K562 (cell line): ENCODE measurements around the gene BOC. TPM values are rescaled to one million over a fixed set of nuclear protein-coding genes. Genes with fewer than 3 reads are reported as not detected.

Experiments used
- ATAC-seq: fragments of 200-7000 bp; cut with Tn5 transposase; 3 replicates; pipeline ENCODE4 v1.9.1; 2020; ENCODE audit warnings: moderate library complexity
- BruUV-seq: library from RNA; stranded (reverse); fragments of 400-500 nt; replicated peaks from 2 replicates; lab custom pipeline; 2021; lab: Mats Ljungman, UMichigan
- CTCF ChIA-PET: fragments of 300-600 bp; formaldehyde crosslinking; extraction: SDS; loops from one replicate; lab custom pipeline; 2021; ENCODE audit warnings: low intra/inter-chr PET ratio; lab: Yijun Ruan, JAX
- POLR2A ChIA-PET: fragments of 300-600, 350-650 bp; sonication (Branson Sonifier 250); formaldehyde crosslinking; extraction: SDS; loops from one replicate; lab custom pipeline; 2021; ENCODE audit warnings: antibody characterized with exemption, inconsistent platforms; lab: Yijun Ruan, JAX
- DNase-seq, 4 experiments: peaks; one replicate each; pipeline versions ENCODE4 v3.0.0 to v3.0.0-alpha.2; 2011 to 2018; ENCODE audit warnings: low spot score in 3 of 4, mixed read lengths in 3 of 4; ENCODE audit errors: extremely low read depth in 1 of 4
- FAIRE-seq: peaks from 2 replicates; lab custom pipeline; 2011; peaks lifted over from hg19 to GRCh38; lab: Jason Lieb, UNC
- H2AFZ ChIP-seq: 2 replicates; pipeline ENCODE4 v1.6.0; 2011; ENCODE audit warnings: low read depth, low read length, control low read depth, inconsistent platforms
- H3K27ac ChIP-seq: fragments of 200-600 bp; 3 replicates; pipeline ENCODE4 v1.8.0; 2011; ENCODE audit warnings: low read depth, mild to moderate bottlenecking, control low read depth, inconsistent platforms, low read length, moderate library complexity, mixed read lengths; ENCODE audit errors: extremely low read depth
- H3K27me3 ChIP-seq, 2 experiments: fragments of 300-600 bp in 1 of 2; 2 replicates in 1 of 2; 3 replicates in 1 of 2; pipeline versions ENCODE4 v1.6.0 to v1.8.0; 2011; ENCODE audit warnings: inconsistent platforms in 2 of 2, low read length in 2 of 2, mild to moderate bottlenecking in 1 of 2, mixed read lengths in 1 of 2, moderate library complexity in 1 of 2; ENCODE audit not compliant: control insufficient read depth in 2 of 2, insufficient read depth in 2 of 2
- H3K36me3 ChIP-seq: fragments of 300-600 bp; 3 replicates; pipeline ENCODE4 v1.8.0; 2011; ENCODE audit warnings: mild to moderate bottlenecking, low read length, inconsistent platforms; ENCODE audit not compliant: control insufficient read depth, insufficient read depth
- H3K4me1 ChIP-seq, 2 experiments: fragments of 200-600 bp in 1 of 2; replicated peaks in 1 of 2; 2 replicates in 1 of 2; 3 replicates in 1 of 2; pipeline versions ENCODE4 v1.5.1 to v1.8.0; 2011; ENCODE audit warnings: inconsistent platforms in 2 of 2, low read length in 2 of 2, mild to moderate bottlenecking in 1 of 2, mixed read lengths in 1 of 2, moderate library complexity in 1 of 2; ENCODE audit not compliant: control insufficient read depth in 2 of 2, insufficient read depth in 2 of 2
- H3K4me2 ChIP-seq: 2 replicates; pipeline ENCODE4 v1.6.1; 2011; ENCODE audit warnings: low read length, control low read depth, inconsistent platforms, mixed read lengths; ENCODE audit not compliant: insufficient read depth
- H3K4me3 ChIP-seq: fragments of 200-600 bp; sonication (generic), shearing (Covaris generic); 2 replicates; pipeline ENCODE4 v1.5.1; 2016; ENCODE audit warnings: control low read depth, inconsistent platforms
- H3K79me2 ChIP-seq: fragments of 200-600 bp; 3 replicates; pipeline ENCODE4 v1.8.0; 2011; ENCODE audit warnings: low read length, inconsistent platforms; ENCODE audit not compliant: control insufficient read depth, insufficient read depth
- H3K9ac ChIP-seq, 2 experiments: 2 replicates each; pipeline versions ENCODE4 v1.6.0 to v1.6.1; 2011; ENCODE audit warnings: low read depth in 2 of 2, low read length in 2 of 2, control low read depth in 1 of 2, inconsistent platforms in 1 of 2, mild to moderate bottlenecking in 1 of 2, mixed read lengths in 1 of 2; ENCODE audit not compliant: insufficient read depth in 1 of 2
- H3K9me1 ChIP-seq: one replicate; pipeline ENCODE4 v1.6.0; 2011; ENCODE audit warnings: inconsistent platforms, mild to moderate bottlenecking, low read length, moderate library complexity; ENCODE audit not compliant: control insufficient read depth, insufficient read depth
- H3K9me3 ChIP-seq: replicated peaks from 2 replicates; pipeline ENCODE4 v1.5.1; 2011; ENCODE audit warnings: low read depth, low read length, inconsistent platforms; ENCODE audit not compliant: control insufficient read depth, insufficient read depth
- H4K20me1 ChIP-seq: replicated peaks from 2 replicates; pipeline ENCODE4 v1.6.1; 2011; ENCODE audit warnings: low read length, inconsistent platforms, mixed read lengths; ENCODE audit not compliant: control insufficient read depth, insufficient read depth
- AFF4 ChIP-seq: sonication (generic); formaldehyde crosslinking; IDR thresholded peaks from 2 replicates; pipeline ENCODE4 v1.8.0; 2023; ENCODE audit warnings: mild to moderate bottlenecking, missing genetic modification reagents
- ATF7 ChIP-seq: fragments of 450-650 bp; IDR thresholded peaks from 2 replicates; pipeline ENCODE4 v1.7.1; 2014; ENCODE audit warnings: mild to moderate bottlenecking, moderate library complexity
- E2F6 ChIP-seq, 2 experiments: IDR thresholded peaks; 2 replicates each; pipeline ENCODE4 v1.6.1; 2011; ENCODE audit warnings: borderline replicate concordance in 1 of 2, control low read depth in 1 of 2, low read depth in 1 of 2, low read length in 1 of 2, mild to moderate bottlenecking in 1 of 2, mixed read lengths in 1 of 2, moderate library complexity in 1 of 2; ENCODE audit not compliant: insufficient read depth in 1 of 2, insufficient read length in 1 of 2, poor library complexity in 1 of 2, severe bottlenecking in 1 of 2; ENCODE audit errors: extremely low read depth in 1 of 2
- HMGXB4 ChIP-seq: sonication (generic); formaldehyde crosslinking; IDR thresholded peaks from 2 replicates; pipeline ENCODE4 v1.8.1; 2023; ENCODE audit warnings: mild to moderate bottlenecking, missing genetic modification reagents
- MCM7 ChIP-seq, 2 experiments: fragments of 450-650 bp; IDR thresholded peaks; 2 replicates each; pipeline ENCODE4 v1.6.1; 2016 to 2018
- NR2C2 ChIP-seq, 2 experiments: fragments of 200-800 bp in 1 of 2; sonication (Bioruptor generic) in 1 of 2; sonication (generic) in 1 of 2; formaldehyde crosslinking in 1 of 2; IDR thresholded peaks; 2 replicates each; pipeline versions ENCODE4 v1.6.1 to v1.8.0; 2016 to 2022; ENCODE audit warnings: mild to moderate bottlenecking in 1 of 2, missing compliant biosample characterization in 1 of 2, missing genetic modification characterization in 1 of 2, missing genetic modification reagents in 1 of 2
- PYGO2 ChIP-seq: fragments of 450-650 bp; IDR thresholded peaks from 2 replicates; pipeline ENCODE4 v1.6.1; 2016; ENCODE audit warnings: mild to moderate bottlenecking, missing genetic modification characterization, moderate library complexity, missing compliant biosample characterization
- SMARCA5 ChIP-seq: fragments of 450-650 bp; IDR thresholded peaks from 2 replicates; pipeline ENCODE4 v1.6.1; 2016
- SNRNP70 ChIP-seq: fragments of 200-400 bp; formaldehyde crosslinking; optimal IDR thresholded peaks from 2 replicates; pipeline ENCODE3; 2017; ENCODE audit warnings: low read depth, low read length
- SOX6 ChIP-seq: fragments of 450-650 bp; IDR thresholded peaks from 2 replicates; pipeline ENCODE4 v1.6.1; 2014; ENCODE audit warnings: mild to moderate bottlenecking
- SREBF2 ChIP-seq: sonication (generic); formaldehyde crosslinking; IDR thresholded peaks from 2 replicates; pipeline ENCODE4 v1.4.0; 2020; ENCODE audit warnings: mild to moderate bottlenecking, missing genetic modification reagents
- STAT5A ChIP-seq: IDR thresholded peaks from 2 replicates; pipeline ENCODE4 v1.6.1; 2012; ENCODE audit warnings: low read length, inconsistent platforms, borderline replicate concordance
- WHSC1 ChIP-seq: IDR thresholded peaks from one replicate; pipeline ENCODE4 v1.6.1; 2012; ENCODE audit warnings: low read length, control low read depth, inconsistent platforms
- XRCC3 ChIP-seq: fragments of 450-650 bp; IDR thresholded peaks from 2 replicates; pipeline ENCODE4 v1.6.1; 2017; ENCODE audit warnings: mild to moderate bottlenecking, moderate library complexity
- ZNF146 ChIP-seq: IDR thresholded peaks from one replicate; pipeline ENCODE4 v1.6.1; 2018; ENCODE audit warnings: missing compliant biosample characterization; ENCODE audit not compliant: unreplicated experiment
- ZNF3 ChIP-seq: fragments of 250-450 bp; sonication (Bioruptor Pico); IDR thresholded peaks from 2 replicates; pipeline ENCODE4 v1.5.0; 2021; ENCODE audit warnings: mild to moderate bottlenecking, moderate library complexity
- ZNF354B ChIP-seq: fragments of 250-450 bp; sonication (Bioruptor Pico); IDR thresholded peaks from 2 replicates; pipeline ENCODE4 v1.4.0; 2020
- ZZZ3 ChIP-seq: fragments of 450-650 bp; IDR thresholded peaks from 2 replicates; pipeline ENCODE4 v1.6.1; 2016; ENCODE audit warnings: antibody characterized with exemption, mild to moderate bottlenecking, moderate library complexity
- WGBS: fragments of 100-300 bp; shearing (Covaris generic); methylation state at CpG from one replicate; pipeline ENCODE4 v1.1.6; 2016; ENCODE audit warnings: low coverage, mixed read lengths; ENCODE audit not compliant: insufficient coverage; ENCODE audit errors: missing lambda C conversion rate; 5-methylcytosine and 5-hydroxymethylcytosine counted together
- in situ Hi-C: fragments of 300-500 bp; cut with MboI; formaldehyde crosslinking; loops from 4 replicates; pipeline ENCODE4 v1.15.0; 2018; ENCODE audit warnings: inconsistent platforms, mixed read lengths
- intact Hi-C: fragments of 100-400 bp; cut with micrococcal nuclease; formaldehyde crosslinking; loops from 2 replicates; pipeline ENCODE4 v1.14.2; 2022
- polyA plus RNA-seq, 8 experiments: library from polyadenylated mRNA; depleted of rRNA in 4 of 8; stranded (reverse) in 5 of 8; unstranded in 3 of 8; fragments of >200 nt; fragmentation: Nextera tagmentation in 2 of 8; fragmentation: Illumina TruSeq in 1 of 8; extraction: Ambion mirVana in 2 of 8; extraction: Trizol in 1 of 8; gene quantifications; 2 replicates each; pipeline versions ENCODE4 v1.2.1 to v1.2.3, GENCODE V29; 2011 to 2014; ENCODE audit warnings: inconsistent platforms in 1 of 8, missing spikeins in 1 of 8
- total RNA-seq, 7 experiments: library from RNA; depleted of rRNA in 6 of 7; stranded (reverse); fragments of >200 nt in 6 of 7; fragmentation: Illumina TruSeq in 2 of 7; extraction: Trizol in 2 of 7; gene quantifications; 2 replicates each; pipeline versions ENCODE4 v1.2.1 to v1.2.3, GENCODE V29; 2011 to 2021; ENCODE audit warnings: low replicate concordance in 1 of 7

The BOC gene
- total and polyA plus RNA-seq, 9 of the 15 experiments (the other 6 are each of a cell fraction or from before 2014, with no cell fraction given), result not detected

- 18% methylated on average over 6 of the region's 6 CpGs for WGBS
- DNase-seq (no peak), FAIRE-seq (no peak), ATAC-seq (no peak)
- no peaks in the 10 kb centered on the region for H3K9me1 ChIP-seq
- TF ChIP-seq ZNF354B (CRISPR knock-in tag), result no peak
- TF ChIP-seq AFF4, result no peak
- no peak for TF ChIP-seq SREBF2 (CRISPR knock-in tag)
- TF ChIP-seq E2F6 (IDR thresholded peaks at IDR 0.05; ENCODE audit: borderline replicate concordance in 1 of 2, extremely low read depth in 1 of 2, insufficient read depth in 1 of 2, insufficient read length in 1 of 2, low read depth in 1 of 2, low read length in 1 of 2, poor library complexity in 1 of 2, severe bottlenecking in 1 of 2), result no peak
- no peak for TF ChIP-seq NR2C2 (CRISPR knock-in tag; IDR thresholded peaks at IDR 0.05)
- TF ChIP-seq NR2C2 (tag; IDR thresholded peaks at IDR 0.05), result no peak
- TF ChIP-seq ATF7, result no peak
- TF ChIP-seq SNRNP70, result no peak
- TF ChIP-seq WHSC1, result no peak
- no peak for TF ChIP-seq XRCC3
- no peak for TF ChIP-seq STAT5A
- TF ChIP-seq ZNF146 (CRISPR knock-in tag), result no peak
- no peak for TF ChIP-seq HMGXB4
- no peak for TF ChIP-seq ZNF3
- TF ChIP-seq SMARCA5, result no peak
- TF ChIP-seq MCM7 (IDR thresholded peaks at IDR 0.05), result no peak
- TF ChIP-seq SOX6, result no peak
- no peak for TF ChIP-seq ZZZ3
- TF ChIP-seq PYGO2 (tag), result no peak
- peaks cover 8 to 14% of the 10 kb centered on the region in 2 experiments; a peak in 4 of 5 replicates for H3K4me1 ChIP-seq
- H3K79me2 ChIP-seq, result no peaks in the 10 kb centered on the region
- no peak overlapping the region for H3K4me3 ChIP-seq
- CTCF ChIA-PET, result no interaction called here
- H3K4me2 ChIP-seq, result no peak overlapping the region
- H3K9ac ChIP-seq, result no peak overlapping the region
- H4K20me1 ChIP-seq, result no peaks in the 10 kb centered on the region
- in situ Hi-C loops, result loop anchor here (25.0 kb wide), 2 partner anchors 538 to 688 kb away; no protein-coding TSS in a partner anchor
- intact Hi-C loops, result no loop called here
- H3K27me3 ChIP-seq, result peaks cover 2 to 64% of the 10 kb centered on the region in 2 experiments; a peak in 3 of 5 replicates
- no peaks in the 10 kb centered on the region for H3K9me3 ChIP-seq
- POLR2A ChIA-PET, result no interaction called here
- H3K27ac ChIP-seq, result no peak overlapping the region
- H2AFZ ChIP-seq, result no peak overlapping the region
- H3K36me3 ChIP-seq, result no peaks in the 10 kb centered on the region
- no TSS peak for BruUV-seq
These were observed 63.9 kb downstream of the BOC start for GRCh38 chr3:113275258-113275556.
